Measurements from ENCODE around the gene SRRM4.

- TF ChIP-seq, protein P1, sequence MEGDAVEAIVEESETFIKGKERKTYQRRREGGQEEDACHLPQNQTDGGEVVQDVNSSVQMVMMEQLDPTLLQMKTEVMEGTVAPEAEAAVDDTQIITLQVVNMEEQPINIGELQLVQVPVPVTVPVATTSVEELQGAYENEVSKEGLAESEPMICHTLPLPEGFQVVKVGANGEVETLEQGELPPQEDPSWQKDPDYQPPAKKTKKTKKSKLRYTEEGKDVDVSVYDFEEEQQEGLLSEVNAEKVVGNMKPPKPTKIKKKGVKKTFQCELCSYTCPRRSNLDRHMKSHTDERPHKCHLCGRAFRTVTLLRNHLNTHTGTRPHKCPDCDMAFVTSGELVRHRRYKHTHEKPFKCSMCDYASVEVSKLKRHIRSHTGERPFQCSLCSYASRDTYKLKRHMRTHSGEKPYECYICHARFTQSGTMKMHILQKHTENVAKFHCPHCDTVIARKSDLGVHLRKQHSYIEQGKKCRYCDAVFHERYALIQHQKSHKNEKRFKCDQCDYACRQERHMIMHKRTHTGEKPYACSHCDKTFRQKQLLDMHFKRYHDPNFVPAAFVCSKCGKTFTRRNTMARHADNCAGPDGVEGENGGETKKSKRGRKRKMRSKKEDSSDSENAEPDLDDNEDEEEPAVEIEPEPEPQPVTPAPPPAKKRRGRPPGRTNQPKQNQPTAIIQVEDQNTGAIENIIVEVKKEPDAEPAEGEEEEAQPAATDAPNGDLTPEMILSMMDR (conservative IDR thresholded peaks at IDR 0.05 in 1 of 2, IDR thresholded peaks at IDR 0.05 in 1 of 2; ENCODE audit: low read depth in 1 of 2, low read length in 2 of 2): no peak
- no peak for TF ChIP-seq EZH2 (IDR thresholded peaks at IDR 0.05; ENCODE audit: low read length, missing control alignments)
Measured at GRCh38 chr12:118986050-118986449, 4.7 kb downstream of the SRRM4 start.
